ENCODE results near the gene PDE1C.

Gene PDE1C

DNA sequence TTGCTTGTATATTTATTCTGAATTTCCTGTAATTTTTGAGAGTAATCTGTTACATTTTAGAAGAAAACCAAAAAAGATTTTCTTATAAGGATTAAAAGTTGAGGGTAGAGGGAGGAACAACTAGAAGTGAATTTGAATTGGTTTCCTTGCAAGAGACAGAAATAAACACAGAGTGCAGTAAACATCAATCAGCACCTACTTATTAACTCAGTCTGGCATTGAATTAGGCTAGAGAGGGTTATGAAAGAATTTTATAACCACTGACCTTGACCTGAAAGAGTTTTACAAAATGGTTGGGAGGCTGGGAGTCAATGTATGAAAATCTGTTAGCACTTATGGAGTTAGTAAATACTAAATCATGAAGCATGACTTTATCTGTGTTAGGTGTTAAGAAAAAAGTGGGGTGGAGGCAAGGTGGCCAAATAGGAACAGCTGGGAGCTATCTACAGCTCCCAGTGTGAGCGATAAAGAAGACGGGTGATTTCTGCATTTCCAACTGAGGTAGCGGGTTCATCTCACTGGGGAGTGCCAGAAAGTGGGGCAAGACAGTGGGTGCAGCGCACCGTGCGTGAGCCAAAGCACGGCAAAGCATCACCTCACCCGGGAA lies 106.5 kb downstream of the PDE1C start:
- 86 to 92% methylated on average over 7 to 8 of the region's 8 CpGs for WGBS, 2 experiments (ENCODE audit: insufficient coverage in 2 of 2)
- no peaks in the 10 kb centered on the region for H3K4me1 ChIP-seq (ENCODE audit: control insufficient read depth, insufficient read depth, low read length, poor library complexity, severe bottlenecking)
- no peak overlapping the region for H3K27ac ChIP-seq (ENCODE audit: low read depth, low read length, severe bottlenecking)
- H3K36me3 ChIP-seq (ENCODE audit: control insufficient read depth, insufficient read depth, low read length) = no peaks in the 10 kb centered on the region
- peaks cover 5% of the 10 kb centered on the region for H3K9me3 ChIP-seq (ENCODE audit: control insufficient read depth, low read length)
- H3K4me3 ChIP-seq (ENCODE audit: extremely low read depth, insufficient read depth, low read length, poor library complexity, severe bottlenecking) = no peak overlapping the region

DNA sequence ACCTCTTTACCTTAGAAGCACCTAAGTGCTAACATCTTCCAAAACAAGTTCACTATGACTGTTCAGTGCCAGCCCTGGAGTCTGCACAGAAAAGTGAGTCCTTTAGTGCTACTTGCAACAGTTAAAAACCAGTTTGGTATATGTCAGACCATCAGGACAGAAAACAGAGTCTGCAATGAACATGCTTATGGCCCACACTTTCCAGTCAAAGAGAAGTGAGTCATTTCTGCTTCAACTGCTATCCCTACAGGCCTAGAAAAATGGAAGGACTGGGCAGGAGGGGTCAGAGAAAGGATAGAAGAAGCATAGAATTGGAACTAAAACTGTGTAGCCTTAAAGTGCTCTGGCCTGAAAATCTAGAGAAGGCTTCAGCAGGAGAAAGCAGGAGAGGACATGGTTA lies 108.0 kb downstream of the PDE1C start:
- Histone ChIP-seq H3K4me3 (ENCODE audit: extremely low read depth, insufficient read depth, low read length, poor library complexity, severe bottlenecking) (no peak overlapping the region), H3K4me1 (ENCODE audit: control insufficient read depth, insufficient read depth, low read length, poor library complexity, severe bottlenecking) (peaks cover under 1% of the 10 kb centered on the region), H3K9me3 (ENCODE audit: control insufficient read depth, low read length) (peaks cover 5% of the 10 kb centered on the region), H3K36me3 (ENCODE audit: control insufficient read depth, insufficient read depth, low read length) (no peaks in the 10 kb centered on the region), H3K27ac (ENCODE audit: low read depth, low read length, severe bottlenecking) (no peak overlapping the region)

GRCh38 chr7:31958226-31958625 lies 112.0 kb downstream of the PDE1C start:
- no peak overlapping the region for H3K27ac ChIP-seq (ENCODE audit: low read depth, low read length, severe bottlenecking)
- peaks cover 3% of the 10 kb centered on the region for H3K4me1 ChIP-seq (ENCODE audit: control insufficient read depth, insufficient read depth, low read length, poor library complexity, severe bottlenecking)
- no peaks in the 10 kb centered on the region for H3K9me3 ChIP-seq (ENCODE audit: control insufficient read depth, low read length)
- 89 to 100% methylated on average over 1 of the region's 2 CpGs for WGBS, 2 experiments (ENCODE audit: insufficient coverage in 2 of 2)
- H3K4me3 ChIP-seq (ENCODE audit: extremely low read depth, insufficient read depth, low read length, poor library complexity, severe bottlenecking) = no peak overlapping the region
- H3K36me3 ChIP-seq (ENCODE audit: control insufficient read depth, insufficient read depth, low read length) = no peaks in the 10 kb centered on the region

DNA sequence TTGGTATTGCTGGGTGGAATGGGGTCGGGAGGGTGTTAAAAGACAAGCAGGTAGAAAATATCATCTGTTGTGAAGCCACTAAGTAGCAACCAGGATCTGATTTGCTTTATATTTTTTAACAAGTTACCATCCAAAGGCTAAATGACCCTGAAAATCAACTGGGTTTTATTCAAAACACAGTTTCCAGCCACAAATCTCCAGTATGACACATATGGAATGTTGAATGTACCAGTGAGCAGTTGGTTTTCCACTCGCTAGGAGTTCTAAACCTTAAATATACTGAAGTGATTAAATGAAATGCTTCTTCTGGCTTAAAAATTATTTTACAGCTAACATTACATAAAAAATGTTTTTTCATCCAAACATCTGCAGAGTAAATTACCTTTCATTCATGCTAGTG lies 112.5 kb downstream of the PDE1C start:
- Histone ChIP-seq H3K36me3 (ENCODE audit: control insufficient read depth, insufficient read depth, low read length) (no peaks in the 10 kb centered on the region), H3K27ac (ENCODE audit: low read depth, low read length, severe bottlenecking) (no peak overlapping the region), H3K9me3 (ENCODE audit: control insufficient read depth, low read length) (no peaks in the 10 kb centered on the region), H3K4me1 (ENCODE audit: control insufficient read depth, insufficient read depth, low read length, poor library complexity, severe bottlenecking) (peaks cover 3% of the 10 kb centered on the region), H3K4me3 (ENCODE audit: extremely low read depth, insufficient read depth, low read length, poor library complexity, severe bottlenecking) (no peak overlapping the region)
- no CpG with 5 or more reads among the region's 2 CpGs for WGBS, 2 experiments (ENCODE audit: insufficient coverage in 2 of 2)

DNA sequence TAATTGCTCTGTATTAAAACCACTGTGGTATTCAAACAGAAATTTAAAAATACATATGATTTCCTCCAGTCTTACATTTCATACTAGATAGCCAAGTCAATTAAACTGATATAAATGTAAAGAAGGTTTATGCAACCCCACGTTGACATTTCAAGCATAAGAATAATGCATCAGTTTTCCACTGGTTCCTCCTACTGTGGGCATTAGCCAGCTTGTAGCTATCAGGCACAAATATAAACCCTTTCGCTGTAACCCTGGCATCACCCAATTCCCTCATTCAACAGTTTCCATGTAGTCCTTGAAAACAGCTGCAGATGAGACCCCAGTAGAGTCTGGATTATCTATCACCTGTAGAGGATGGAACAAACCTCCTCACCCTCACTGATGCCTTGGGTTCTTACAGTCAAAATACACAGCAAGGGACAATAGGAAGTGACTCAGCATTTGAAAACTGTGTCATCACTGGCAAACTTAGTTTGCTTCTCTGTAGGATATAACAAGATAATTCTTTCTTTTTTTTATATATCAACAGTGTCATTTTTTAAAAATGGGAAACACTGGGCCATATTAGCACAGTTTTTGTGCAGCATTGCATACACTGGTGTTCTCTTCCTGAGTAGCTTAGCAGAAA lies 113.0 kb downstream of the PDE1C start:
- Histone ChIP-seq H3K4me3 (ENCODE audit: extremely low read depth, insufficient read depth, low read length, poor library complexity, severe bottlenecking) (no peak overlapping the region), H3K27ac (ENCODE audit: low read depth, low read length, severe bottlenecking) (no peak overlapping the region), H3K9me3 (ENCODE audit: control insufficient read depth, low read length) (no peaks in the 10 kb centered on the region), H3K36me3 (ENCODE audit: control insufficient read depth, insufficient read depth, low read length) (no peaks in the 10 kb centered on the region), H3K4me1 (ENCODE audit: control insufficient read depth, insufficient read depth, low read length, poor library complexity, severe bottlenecking) (peaks cover 3% of the 10 kb centered on the region)
- 88% methylated on average over 2 of the region's 2 CpGs; no CpG with 5 or more reads in 1 of the 2 experiments for WGBS, 2 experiments (ENCODE audit: insufficient coverage in 2 of 2)

GRCh38 chr7:31955641-31956040 lies 114.6 kb downstream of the PDE1C start:
- Histone ChIP-seq H3K27ac (ENCODE audit: low read depth, low read length, severe bottlenecking) (no peak overlapping the region), H3K4me3 (ENCODE audit: extremely low read depth, insufficient read depth, low read length, poor library complexity, severe bottlenecking) (no peak overlapping the region), H3K36me3 (ENCODE audit: control insufficient read depth, insufficient read depth, low read length) (no peaks in the 10 kb centered on the region), H3K9me3 (ENCODE audit: control insufficient read depth, low read length) (no peaks in the 10 kb centered on the region), H3K4me1 (ENCODE audit: control insufficient read depth, insufficient read depth, low read length, poor library complexity, severe bottlenecking) (peaks cover 8% of the 10 kb centered on the region)
- WGBS, 2 experiments (ENCODE audit: insufficient coverage in 2 of 2) = 96 to 97% methylated on average over 5 to 6 of the region's 6 CpGs

GRCh38 chr7:31955021-31955420 lies 115.2 kb downstream of the PDE1C start:
- H3K4me1 ChIP-seq (ENCODE audit: control insufficient read depth, insufficient read depth, low read length, poor library complexity, severe bottlenecking) = peaks cover 14% of the 10 kb centered on the region
- H3K27ac ChIP-seq (ENCODE audit: low read depth, low read length, severe bottlenecking) = no peak overlapping the region
- WGBS, 2 experiments (ENCODE audit: insufficient coverage in 2 of 2) = 96 to 100% methylated on average over 3 of the region's 5 CpGs
- no peak overlapping the region for H3K4me3 ChIP-seq (ENCODE audit: extremely low read depth, insufficient read depth, low read length, poor library complexity, severe bottlenecking)
- no peaks in the 10 kb centered on the region for H3K9me3 ChIP-seq (ENCODE audit: control insufficient read depth, low read length)
- H3K36me3 ChIP-seq (ENCODE audit: control insufficient read depth, insufficient read depth, low read length) = no peaks in the 10 kb centered on the region

- Histone ChIP-seq H3K36me3 (ENCODE audit: control insufficient read depth, insufficient read depth, low read length) (no peaks in the 10 kb centered on the region), H3K9me3 (ENCODE audit: control insufficient read depth, low read length) (no peaks in the 10 kb centered on the region), H3K4me3 (ENCODE audit: extremely low read depth, insufficient read depth, low read length, poor library complexity, severe bottlenecking) (no peak overlapping the region), H3K4me1 (ENCODE audit: control insufficient read depth, insufficient read depth, low read length, poor library complexity, severe bottlenecking) (peaks cover 15% of the 10 kb centered on the region), H3K27ac (ENCODE audit: low read depth, low read length, severe bottlenecking) (no peak overlapping the region)
- no CpG with 5 or more reads among the region's 2 CpGs for WGBS, 2 experiments (ENCODE audit: insufficient coverage in 2 of 2)
These were observed 115.7 kb downstream of the PDE1C start for GRCh38 chr7:31954500-31954899.

DNA sequence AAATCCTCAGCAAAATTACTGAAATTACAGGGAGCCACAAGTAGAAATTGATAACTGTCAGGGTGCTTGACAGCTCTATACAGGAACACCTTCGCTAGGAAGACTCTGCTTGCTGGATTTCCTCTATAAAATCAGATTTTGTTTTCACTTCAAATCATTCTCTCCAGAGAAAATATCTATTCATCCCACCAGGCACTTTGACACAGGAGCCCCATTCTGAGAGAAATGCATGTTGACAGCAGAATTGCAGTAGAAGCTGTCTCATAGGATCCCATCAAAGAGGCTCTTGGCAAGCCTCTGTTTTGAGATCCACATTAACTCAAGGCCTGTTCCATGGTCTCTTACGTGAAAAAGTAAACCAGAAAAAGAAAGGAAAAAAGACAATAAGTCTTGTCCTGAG lies 116.8 kb downstream of the PDE1C start:
- no peaks in the 10 kb centered on the region for H3K36me3 ChIP-seq (ENCODE audit: control insufficient read depth, insufficient read depth, low read length)
- H3K27ac ChIP-seq (ENCODE audit: low read depth, low read length, severe bottlenecking) = no peak overlapping the region
- no peaks in the 10 kb centered on the region for H3K9me3 ChIP-seq (ENCODE audit: control insufficient read depth, low read length)
- no peak overlapping the region for H3K4me3 ChIP-seq (ENCODE audit: extremely low read depth, insufficient read depth, low read length, poor library complexity, severe bottlenecking)
- WGBS, 2 experiments (ENCODE audit: insufficient coverage in 2 of 2) = 83% methylated on average over 1 of the region's 2 CpGs; no CpG with 5 or more reads in 1 of the 2 experiments
- H3K4me1 ChIP-seq (ENCODE audit: control insufficient read depth, insufficient read depth, low read length, poor library complexity, severe bottlenecking) = peaks cover 15% of the 10 kb centered on the region

GRCh38 chr7:31950091-31950755 lies 120.0 kb downstream of the PDE1C start:
- Histone ChIP-seq H3K27ac (ENCODE audit: low read depth, low read length, severe bottlenecking) (no peak overlapping the region), H3K4me3 (ENCODE audit: extremely low read depth, insufficient read depth, low read length, poor library complexity, severe bottlenecking) (no peak overlapping the region), H3K36me3 (ENCODE audit: control insufficient read depth, insufficient read depth, low read length) (no peaks in the 10 kb centered on the region), H3K4me1 (ENCODE audit: control insufficient read depth, insufficient read depth, low read length, poor library complexity, severe bottlenecking) (peaks cover 12% of the 10 kb centered on the region), H3K9me3 (ENCODE audit: control insufficient read depth, low read length) (peaks cover 11% of the 10 kb centered on the region)
- WGBS, 2 experiments (ENCODE audit: insufficient coverage in 2 of 2) = 80% methylated on average over 1 of the region's 4 CpGs; no CpG with 5 or more reads in 1 of the 2 experiments

DNA sequence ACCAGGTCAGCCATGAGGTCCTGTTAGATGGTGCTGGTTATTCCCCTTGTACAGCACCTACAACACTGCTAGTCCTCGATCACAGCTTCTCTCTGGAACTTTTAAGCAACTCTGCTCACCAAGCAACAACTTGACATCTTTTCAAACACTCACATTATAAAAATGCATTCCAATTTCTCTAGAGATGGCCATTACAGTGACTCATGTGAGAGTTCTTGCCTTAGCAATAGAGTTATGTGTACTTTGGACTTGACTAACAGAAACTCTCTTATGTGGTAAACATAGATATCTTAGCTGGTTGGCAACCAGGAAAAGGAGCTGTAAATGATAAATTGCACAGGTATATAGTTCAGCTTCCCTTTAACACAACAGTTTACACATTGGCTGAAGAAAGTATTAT lies 122.2 kb downstream of the PDE1C start:
- no peak overlapping the region for H3K4me3 ChIP-seq (ENCODE audit: extremely low read depth, insufficient read depth, low read length, poor library complexity, severe bottlenecking)
- H3K36me3 ChIP-seq (ENCODE audit: control insufficient read depth, insufficient read depth, low read length) = no peaks in the 10 kb centered on the region
- H3K4me1 ChIP-seq (ENCODE audit: control insufficient read depth, insufficient read depth, low read length, poor library complexity, severe bottlenecking) = peaks cover 12% of the 10 kb centered on the region
- WGBS, 2 experiments (ENCODE audit: insufficient coverage in 2 of 2) = 77 to 92% methylated on average over 1 of the region's 1 CpG
- H3K27ac ChIP-seq (ENCODE audit: low read depth, low read length, severe bottlenecking) = no peak overlapping the region
- H3K9me3 ChIP-seq (ENCODE audit: control insufficient read depth, low read length) = peaks cover 11% of the 10 kb centered on the region

Data from mesodermal cell (in vitro differentiated cells).